Effector memory CD8-positive, alpha-beta T cell (primary cell): Measurements from ENCODE around the gene ADARB1.

Experiments used
- ATAC-seq: fragments of 150-1000 bp; cut with Tn5 transposase; replicated peaks from 2 replicates; pipeline ENCODE4 v1.10.0; 2021; ENCODE audit warnings: mild to moderate bottlenecking, moderate library complexity
- DNase-seq, 3 experiments: peaks; one replicate each; pipeline ENCODE4 v3.0.0; 2021
- H3K27ac Mint-ChIP-seq, 2 donors: one replicate each; pipeline ENCODE4 v1.8.0; 2022; ENCODE audit warnings: mild to moderate bottlenecking in 2 of 2, mixed read lengths in 2 of 2, moderate library complexity in 2 of 2
- H3K27me3 Mint-ChIP-seq, 2 donors: one replicate each; pipeline ENCODE4 v1.8.0; 2022; ENCODE audit warnings: mixed read lengths in 2 of 2
- H3K36me3 Mint-ChIP-seq: one replicate; pipeline ENCODE4 v1.8.0; 2022; ENCODE audit warnings: mild to moderate bottlenecking, moderate library complexity, mixed read lengths; ENCODE audit not compliant: insufficient read depth
- H3K4me1 Mint-ChIP-seq, 2 donors: one replicate each; pipeline ENCODE4 v1.8.0; 2022; ENCODE audit warnings: low read depth in 2 of 2, mixed read lengths in 2 of 2
- H3K4me3 Mint-ChIP-seq, 2 donors: one replicate each; pipeline ENCODE4 v1.8.0; 2022; ENCODE audit warnings: mild to moderate bottlenecking in 2 of 2, mixed read lengths in 2 of 2, moderate library complexity in 2 of 2
- H3K9me3 Mint-ChIP-seq, 2 donors: one replicate each; pipeline ENCODE4 v1.8.0; 2022; ENCODE audit warnings: mixed read lengths in 2 of 2

The ADARB1 gene

DNA sequence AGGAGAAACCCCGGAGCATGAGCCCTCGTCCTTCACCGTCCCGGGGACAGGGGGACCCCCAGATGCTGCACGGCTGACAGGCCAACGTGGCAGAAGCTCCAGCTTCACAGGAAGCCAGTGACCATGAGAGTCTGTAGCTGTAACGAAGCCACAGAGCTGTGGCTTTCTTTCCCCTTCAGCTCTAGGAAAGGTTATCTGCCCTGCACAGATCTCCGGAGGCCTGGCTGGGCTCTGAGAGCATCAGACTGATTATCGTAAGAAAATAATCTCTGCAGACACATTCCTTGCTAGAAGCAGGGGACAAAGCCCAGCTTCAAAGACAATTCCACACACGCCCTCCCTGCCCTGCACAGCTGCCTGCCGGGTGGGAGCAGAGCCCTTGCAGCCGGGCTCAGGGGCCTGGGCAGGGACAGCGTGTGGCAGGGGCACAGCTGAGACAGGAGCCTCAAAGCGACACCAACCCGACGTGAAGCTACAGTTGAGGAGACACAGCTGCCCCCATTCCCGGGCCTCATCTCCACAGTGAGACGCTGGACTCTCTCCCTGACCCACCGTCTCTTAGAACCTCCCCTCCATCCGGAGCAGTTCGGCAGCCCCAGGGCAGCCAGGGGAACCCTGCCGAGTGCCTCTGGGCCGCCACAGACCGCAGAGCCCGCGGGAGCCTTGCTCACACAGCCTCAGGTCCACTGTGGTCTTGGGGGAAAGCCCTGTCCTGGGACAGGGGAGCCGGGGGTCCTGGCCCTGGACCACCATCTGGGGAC is 182.7 kb downstream of the ADARB1 start:
- peak overlapping the region; percentile 28 to 70 for H3K27ac Mint-ChIP-seq
- H3K36me3 Mint-ChIP-seq, result no peaks in the 10 kb centered on the region
- H3K4me1 Mint-ChIP-seq, result peaks cover 17 to 19% of the 10 kb centered on the region in 2 donors
- peak overlapping the region; percentile 27 to 53 for H3K4me3 Mint-ChIP-seq
- DNase-seq (peak in 2 of 3 experiments; percentile 17 to 19), ATAC-seq (peak; percentile 64)
- H3K9me3 Mint-ChIP-seq, result no peaks in the 10 kb centered on the region
- peaks cover 9 to 13% of the 10 kb centered on the region in 2 donors for H3K27me3 Mint-ChIP-seq

DNA sequence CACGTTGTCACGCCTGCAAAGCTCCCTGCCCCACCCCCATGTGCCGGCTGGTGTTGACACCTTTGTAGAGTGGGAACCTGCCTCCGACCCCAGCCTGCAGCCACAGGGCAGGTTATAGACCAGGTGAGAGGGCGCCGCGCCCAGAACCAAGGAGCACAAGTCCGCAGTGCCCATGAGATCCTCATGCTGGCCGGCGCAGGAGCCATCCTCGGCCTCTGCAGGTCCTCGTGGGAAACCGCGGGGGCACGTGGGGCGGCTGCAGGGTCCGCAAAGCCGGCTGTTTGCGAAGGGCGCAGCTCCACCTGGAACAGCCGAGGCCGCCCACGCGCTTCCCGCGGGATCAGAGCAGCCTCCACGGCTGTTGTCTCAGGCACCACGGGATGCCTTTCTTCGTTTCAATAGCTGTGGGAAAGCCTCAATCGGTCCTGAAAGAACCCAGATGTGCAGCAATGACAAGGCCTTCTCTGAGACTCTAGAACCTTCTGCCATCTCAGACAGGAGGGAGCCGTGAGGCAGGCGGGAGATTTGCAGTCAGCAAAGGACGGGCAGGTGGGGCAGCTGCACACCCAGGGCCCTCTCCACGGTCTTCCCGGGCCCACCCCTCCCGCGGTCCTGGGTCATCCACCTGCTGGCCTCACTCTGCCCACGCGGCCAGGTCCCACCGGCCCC is 183.4 kb downstream of the ADARB1 start:
- Mint-ChIP-seq H3K27ac (no peak overlapping the region), H3K27me3 (peaks cover 9 to 13% of the 10 kb centered on the region in 2 donors), H3K36me3 (no peaks in the 10 kb centered on the region), H3K9me3 (no peaks in the 10 kb centered on the region), H3K4me3 (peak overlapping the region in 1 of 2 donors; percentile 53), H3K4me1 (peaks cover 17 to 19% of the 10 kb centered on the region in 2 donors)
- DNase-seq (no peak), ATAC-seq (no peak)

DNA sequence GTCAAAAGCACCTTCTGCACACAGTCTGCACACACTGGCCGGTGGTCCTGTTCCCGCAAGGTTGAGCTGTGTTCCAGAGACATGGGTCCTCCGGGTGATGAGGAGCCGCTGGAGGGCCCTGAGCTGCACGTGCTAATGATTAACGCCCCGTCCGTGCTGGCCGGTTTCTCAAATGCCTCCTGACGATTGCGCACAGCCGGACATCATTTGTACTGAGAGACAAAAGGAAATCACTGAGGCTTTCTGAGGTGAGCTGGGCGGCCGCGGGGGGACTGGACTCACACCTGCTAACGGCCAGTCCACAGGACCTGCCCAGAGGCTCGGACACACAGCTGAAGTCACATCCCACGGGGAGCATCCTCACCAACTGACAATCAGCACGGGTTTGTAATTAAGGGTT is 184.1 kb downstream of the ADARB1 start:
- ATAC-seq, result no peak
- Mint-ChIP-seq H3K9me3 (no peaks in the 10 kb centered on the region), H3K4me3 (peak overlapping the region in 1 of 2 donors; percentile 48), H3K4me1 (peaks cover 17 to 19% of the 10 kb centered on the region in 2 donors), H3K27me3 (peaks cover 9 to 13% of the 10 kb centered on the region in 2 donors), H3K27ac (no peak overlapping the region), H3K36me3 (no peaks in the 10 kb centered on the region)
- DNase-seq, result no peak

DNA sequence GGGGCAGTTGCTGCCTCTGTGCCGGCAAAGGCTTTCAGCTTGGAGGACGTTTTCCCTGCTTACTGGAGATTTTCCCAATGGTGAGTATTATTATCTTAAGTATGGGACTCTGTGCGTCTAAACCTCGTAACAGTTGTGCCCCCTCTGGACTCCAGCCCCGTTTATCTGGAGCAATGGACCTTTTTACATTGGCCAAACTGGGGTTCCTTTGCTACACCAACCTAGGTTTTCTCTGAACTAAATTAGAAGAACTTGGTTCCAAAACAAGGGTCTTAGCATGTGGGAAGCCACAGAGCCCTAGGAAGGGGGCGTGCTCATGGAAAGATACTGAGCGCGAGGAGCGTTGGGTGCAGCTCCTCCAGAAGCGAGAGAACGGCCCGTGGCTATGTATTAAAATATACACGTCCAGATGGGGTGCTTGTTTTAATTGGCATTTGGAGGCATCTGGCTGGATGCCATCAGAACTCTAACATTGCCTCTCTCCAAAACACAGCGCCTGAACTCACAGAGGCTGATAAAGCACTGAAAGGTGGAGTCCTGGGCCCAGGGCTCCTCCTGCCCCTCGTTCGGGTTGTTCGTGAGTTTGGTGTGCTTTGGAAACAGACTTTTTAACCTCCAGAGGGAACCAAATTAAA is 184.9 kb downstream of the ADARB1 start:
- Mint-ChIP-seq H3K9me3 (no peaks in the 10 kb centered on the region), H3K27me3 (peaks cover 8 to 10% of the 10 kb centered on the region in 2 donors), H3K4me3 (no peak overlapping the region), H3K36me3 (no peaks in the 10 kb centered on the region), H3K4me1 (peaks cover 16 to 17% of the 10 kb centered on the region in 2 donors), H3K27ac (no peak overlapping the region)
- DNase-seq, result no peak
- ATAC-seq, result no peak

DNA sequence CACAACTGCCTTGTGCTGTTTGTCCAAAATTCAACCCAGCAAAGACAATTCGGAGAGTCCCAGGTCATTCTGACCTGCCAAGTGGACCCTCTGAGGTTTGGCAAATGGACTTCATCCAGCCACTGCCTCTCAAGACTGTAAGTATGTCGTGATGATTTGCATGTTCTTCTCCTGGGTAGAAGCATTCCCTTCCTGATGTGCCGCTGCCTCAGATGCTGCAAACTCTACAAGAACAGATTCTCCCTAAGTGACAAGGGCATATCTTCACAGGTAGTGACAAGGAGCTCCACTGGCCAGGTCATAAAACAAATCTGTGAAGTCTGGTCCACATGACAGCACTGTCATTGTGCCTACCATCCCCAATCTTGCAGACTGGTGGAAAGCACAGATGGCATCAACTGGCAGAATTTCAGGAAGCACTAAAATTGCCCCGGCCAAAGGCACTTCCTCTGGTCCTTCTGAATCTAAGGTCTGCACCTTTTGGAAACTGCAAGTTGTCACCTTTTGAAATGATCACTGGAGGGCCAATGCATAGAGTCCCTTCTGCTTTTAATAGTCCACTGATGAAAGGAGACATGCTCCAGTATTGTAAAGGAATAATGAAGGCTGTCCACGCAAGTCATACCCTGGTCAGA is 185.9 kb downstream of the ADARB1 start:
- Mint-ChIP-seq H3K27me3 (no peaks in the 10 kb centered on the region), H3K36me3 (peaks cover 4% of the 10 kb centered on the region), H3K9me3 (no peaks in the 10 kb centered on the region), H3K4me3 (no peak overlapping the region), H3K27ac (no peak overlapping the region), H3K4me1 (peaks cover 7 to 9% of the 10 kb centered on the region in 2 donors)
- no peak for DNase-seq
- no peak for ATAC-seq

DNA sequence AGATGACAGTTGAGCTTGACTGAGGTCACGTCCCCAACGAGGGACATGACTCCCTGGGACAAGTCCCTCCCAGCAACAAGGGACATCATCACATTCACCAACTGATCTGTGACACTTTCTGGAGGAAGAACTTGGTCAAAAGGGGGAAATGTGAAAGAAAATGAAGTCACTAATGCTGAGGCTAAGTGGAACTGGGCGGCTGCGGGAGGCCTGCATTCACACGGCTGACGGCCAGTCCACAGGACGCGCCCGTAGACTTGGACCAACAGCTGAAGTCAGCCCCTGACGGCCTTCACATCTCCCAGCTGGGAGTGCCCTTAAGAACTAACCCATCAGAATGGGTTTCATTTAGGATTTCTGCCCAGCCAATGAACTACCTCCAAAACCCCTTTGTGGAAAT is 186.7 kb downstream of the ADARB1 start:
- DNase-seq, result no peak
- H3K27ac Mint-ChIP-seq, result no peak overlapping the region

DNA sequence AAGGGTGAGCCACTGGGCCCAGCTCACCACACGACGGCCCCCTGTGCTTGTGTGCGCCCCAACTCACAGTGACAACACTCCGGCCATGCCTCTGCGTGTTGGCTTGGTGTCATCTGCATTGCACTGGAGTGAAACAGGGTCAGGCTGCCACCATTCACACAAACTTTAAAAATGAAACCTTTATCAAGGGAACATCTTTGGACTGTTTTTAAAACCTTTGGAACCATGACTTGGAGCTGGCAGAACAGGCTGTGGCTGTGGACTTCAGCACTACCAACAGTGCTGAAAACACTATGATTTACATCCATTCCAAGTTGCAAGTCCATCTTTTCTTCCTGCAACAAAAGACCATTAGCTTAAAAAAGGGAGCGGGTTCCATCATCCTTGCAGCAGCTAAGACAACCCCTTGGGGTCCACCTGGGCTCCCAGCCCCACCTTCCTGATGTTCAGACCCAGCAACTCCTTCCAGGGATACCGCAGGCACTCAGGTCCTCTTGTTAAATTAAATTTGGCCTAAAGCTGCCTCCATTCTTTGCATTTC is 187.7 kb downstream of the ADARB1 start:
- ATAC-seq, result no peak
- no peak overlapping the region for H3K27ac Mint-ChIP-seq
- H3K36me3 Mint-ChIP-seq, result peaks cover 15% of the 10 kb centered on the region
- H3K4me1 Mint-ChIP-seq, result peaks cover 14 to 17% of the 10 kb centered on the region in 2 donors
- no peak for DNase-seq
- H3K9me3 Mint-ChIP-seq, result no peaks in the 10 kb centered on the region
- no peak overlapping the region for H3K4me3 Mint-ChIP-seq
- H3K27me3 Mint-ChIP-seq, result no peaks in the 10 kb centered on the region

More for the DNA sequence above, 186.7 kb downstream of the ADARB1 start:
- Mint-ChIP-seq H3K27me3 (no peaks in the 10 kb centered on the region), H3K4me1 (peaks cover 7 to 9% of the 10 kb centered on the region in 2 donors), H3K36me3 (peaks cover 9% of the 10 kb centered on the region), H3K4me3 (no peak overlapping the region), H3K9me3 (no peaks in the 10 kb centered on the region)
- no peak for ATAC-seq

DNA sequence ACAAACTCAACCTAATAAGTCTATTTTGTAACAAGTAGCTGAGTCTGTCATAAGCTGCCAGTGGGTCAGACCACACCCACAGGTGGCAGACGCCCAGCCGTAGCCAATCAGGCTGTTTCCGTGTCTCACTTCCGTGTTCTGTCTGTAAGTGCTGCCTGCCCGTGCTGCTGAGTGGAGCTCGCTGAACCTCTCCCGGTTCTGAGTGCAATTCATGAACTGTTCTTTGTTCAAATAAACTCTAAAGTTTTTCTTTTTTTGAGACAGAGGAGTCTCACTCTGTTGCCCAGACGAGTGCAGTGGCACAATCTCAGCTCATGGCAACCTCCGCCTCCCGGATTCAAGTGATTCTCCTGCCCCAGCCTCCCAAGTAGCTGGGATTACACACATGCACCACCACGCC is 188.2 kb downstream of the ADARB1 start:
- DNase-seq, result no peak
- Mint-ChIP-seq H3K4me1 (peaks cover 18% of the 10 kb centered on the region in 2 donors), H3K27ac (no peak overlapping the region), H3K9me3 (no peaks in the 10 kb centered on the region), H3K36me3 (peaks cover 20% of the 10 kb centered on the region), H3K4me3 (no peak overlapping the region), H3K27me3 (no peaks in the 10 kb centered on the region)
- ATAC-seq, result no peak

DNA sequence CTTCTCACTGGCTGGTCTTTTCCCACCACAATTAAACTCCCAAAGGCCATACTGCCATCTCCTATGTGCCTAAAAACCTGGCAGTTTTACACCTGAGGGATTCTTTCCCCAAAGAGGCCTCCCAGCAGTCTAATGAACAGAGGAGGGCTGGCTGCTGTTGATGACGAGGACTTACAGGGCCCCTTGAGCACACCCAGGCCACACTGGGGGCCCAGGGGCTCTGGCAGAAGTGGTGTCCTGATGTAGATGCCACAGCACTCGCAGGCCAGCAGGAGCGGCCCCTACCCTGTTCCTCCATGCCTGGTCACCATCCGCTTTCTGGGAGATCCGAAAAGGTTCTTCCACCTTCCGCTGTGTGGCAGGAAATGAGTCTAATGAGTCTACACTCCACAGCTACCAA is 189.2 kb downstream of the ADARB1 start:
- Mint-ChIP-seq H3K4me1 (peaks cover 18% of the 10 kb centered on the region in 2 donors), H3K27me3 (no peaks in the 10 kb centered on the region), H3K27ac (peak overlapping the region in 1 of 2 donors; percentile 68)

DNA sequence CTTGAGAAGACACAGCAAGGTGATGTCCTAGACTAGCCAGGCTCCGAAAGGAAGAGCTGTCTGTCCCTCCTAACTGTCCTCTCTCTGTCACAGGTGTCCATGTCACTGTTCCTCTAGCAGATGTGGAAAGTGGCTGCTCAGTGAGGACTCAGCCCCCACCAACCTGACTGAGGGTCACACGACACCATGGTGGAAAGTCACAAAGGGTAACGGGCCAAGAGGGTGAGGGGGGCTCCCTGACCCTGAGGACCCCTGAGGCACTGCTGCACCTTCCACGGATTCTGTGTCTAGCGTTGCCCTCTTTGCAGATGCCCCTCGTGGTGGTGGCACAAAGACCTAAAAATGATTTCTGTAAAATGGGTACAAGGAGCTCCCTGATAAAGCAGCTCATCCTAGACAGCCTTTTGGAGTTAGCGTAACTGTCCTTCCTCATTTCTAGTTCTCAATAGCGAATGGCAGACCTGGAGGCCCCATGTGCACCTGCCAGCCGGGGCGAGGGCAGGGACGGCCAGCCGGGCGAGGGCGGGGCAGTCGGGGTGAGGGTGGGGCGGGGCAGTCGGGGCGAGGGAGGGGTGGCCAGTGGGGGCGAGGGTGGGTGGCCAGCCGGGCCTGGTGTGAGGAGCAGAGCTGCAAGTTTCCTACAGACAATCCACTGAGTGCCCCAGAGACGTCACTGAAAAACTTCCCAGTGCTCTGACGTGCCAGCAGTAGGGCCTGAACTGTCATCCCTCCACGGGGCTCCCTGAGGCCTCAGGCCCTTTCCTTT is 189.9 kb downstream of the ADARB1 start:
- H3K4me3 Mint-ChIP-seq, result no peak overlapping the region
- ATAC-seq (no peak), DNase-seq (no peak)
- H3K27me3 Mint-ChIP-seq, result no peaks in the 10 kb centered on the region
- H3K27ac Mint-ChIP-seq, result no peak overlapping the region
- H3K36me3 Mint-ChIP-seq, result peaks cover 27% of the 10 kb centered on the region
- peaks cover 18% of the 10 kb centered on the region in 2 donors for H3K4me1 Mint-ChIP-seq
- no peaks in the 10 kb centered on the region for H3K9me3 Mint-ChIP-seq

More for the DNA sequence above, 189.2 kb downstream of the ADARB1 start:
- Mint-ChIP-seq H3K4me3 (no peak overlapping the region), H3K36me3 (peaks cover 27% of the 10 kb centered on the region), H3K9me3 (no peaks in the 10 kb centered on the region)
- ATAC-seq (no peak), DNase-seq (no peak)

DNA sequence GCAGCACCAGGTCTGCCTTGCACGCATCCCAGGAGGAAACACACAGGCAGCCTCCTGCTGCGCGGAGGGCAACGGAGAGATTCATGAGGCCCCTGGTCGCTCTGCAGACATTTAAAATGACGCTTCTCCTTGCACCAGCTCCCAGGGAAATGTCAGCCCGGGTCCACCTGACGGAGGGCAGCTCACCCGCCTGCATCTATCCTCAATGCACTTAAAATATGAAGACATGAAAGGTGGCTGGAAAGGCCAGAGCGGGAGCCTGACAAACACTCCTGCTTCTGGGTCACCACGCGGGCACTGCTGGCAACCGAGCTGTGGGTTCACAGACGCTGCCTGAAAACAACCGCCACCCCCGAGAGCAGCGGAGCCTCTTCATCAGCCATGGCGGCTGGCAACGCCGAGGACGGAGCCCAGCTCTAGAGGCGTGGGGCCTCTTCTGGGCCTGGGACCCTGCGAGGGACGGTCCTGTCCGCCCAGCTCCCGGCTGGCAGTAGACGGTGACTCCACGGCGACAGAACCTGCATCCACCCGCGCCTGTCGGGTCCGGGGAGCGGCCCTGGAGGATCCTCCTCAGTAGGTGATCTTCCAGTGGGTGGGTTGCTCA is 190.6 kb downstream of the ADARB1 start:
- no peak overlapping the region for H3K27ac Mint-ChIP-seq
- peaks cover 18% of the 10 kb centered on the region in 2 donors for H3K4me1 Mint-ChIP-seq
- H3K9me3 Mint-ChIP-seq, result no peaks in the 10 kb centered on the region
- H3K36me3 Mint-ChIP-seq, result peaks cover 31% of the 10 kb centered on the region
- no peak overlapping the region for H3K4me3 Mint-ChIP-seq
- H3K27me3 Mint-ChIP-seq, result no peaks in the 10 kb centered on the region
- DNase-seq (no peak), ATAC-seq (no peak)

DNA sequence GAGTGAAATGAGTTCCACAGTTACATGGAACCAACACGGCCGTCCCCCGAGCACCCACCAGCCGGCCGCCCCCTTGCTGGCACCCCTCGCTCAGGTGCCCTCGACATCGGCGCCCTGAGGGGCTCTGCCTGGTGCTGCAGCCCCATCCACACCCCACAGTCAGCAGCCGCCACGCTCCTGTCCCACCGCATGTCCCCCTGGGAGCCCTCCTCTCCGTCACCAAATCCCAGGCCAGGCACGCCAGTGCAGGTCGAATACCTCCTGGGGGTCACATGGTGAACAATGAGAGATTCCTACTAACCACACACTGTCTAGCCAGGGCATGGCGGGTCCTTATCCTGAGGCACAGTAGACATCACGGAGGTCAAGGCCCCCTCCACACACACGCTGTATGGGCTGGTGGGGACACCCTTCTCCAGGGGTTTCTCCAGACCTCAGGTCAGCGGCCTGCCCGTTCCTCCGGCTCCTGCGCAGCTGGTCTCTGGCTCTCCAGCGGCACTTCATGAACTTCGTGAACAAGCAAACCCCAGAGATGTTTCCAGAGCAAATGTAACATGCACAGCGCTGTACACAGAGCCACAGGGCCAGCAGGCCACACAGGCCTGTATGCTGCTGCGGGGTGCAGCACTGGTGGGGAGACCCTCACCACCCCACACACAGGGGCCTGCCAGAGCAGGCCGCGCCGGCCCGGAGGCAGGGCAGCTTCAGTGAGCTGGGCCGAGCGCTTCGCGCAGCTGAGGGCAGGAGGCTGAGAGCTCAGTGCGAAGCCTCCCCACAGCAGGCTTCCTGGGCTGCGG is 191.5 kb downstream of the ADARB1 start:
- H3K4me3 Mint-ChIP-seq, result peak overlapping the region; percentile 48 to 64
- H3K9me3 Mint-ChIP-seq, result no peaks in the 10 kb centered on the region
- H3K27me3 Mint-ChIP-seq, result no peaks in the 10 kb centered on the region
- H3K4me1 Mint-ChIP-seq, result peaks cover 18% of the 10 kb centered on the region in 2 donors
- peak overlapping the region; percentile 38 to 85 for H3K27ac Mint-ChIP-seq
- no peak for ATAC-seq
- H3K36me3 Mint-ChIP-seq, result peaks cover 40% of the 10 kb centered on the region
- no peak for DNase-seq
